ENCODE measurements around the gene PBX3. TPM values are rescaled to one million over a fixed set of nuclear protein-coding genes. Genes with fewer than 3 reads are reported as not detected.

The PBX3 gene
- total RNA-seq, 1 donor from 2014 or later = 82.3 TPM

DNA sequence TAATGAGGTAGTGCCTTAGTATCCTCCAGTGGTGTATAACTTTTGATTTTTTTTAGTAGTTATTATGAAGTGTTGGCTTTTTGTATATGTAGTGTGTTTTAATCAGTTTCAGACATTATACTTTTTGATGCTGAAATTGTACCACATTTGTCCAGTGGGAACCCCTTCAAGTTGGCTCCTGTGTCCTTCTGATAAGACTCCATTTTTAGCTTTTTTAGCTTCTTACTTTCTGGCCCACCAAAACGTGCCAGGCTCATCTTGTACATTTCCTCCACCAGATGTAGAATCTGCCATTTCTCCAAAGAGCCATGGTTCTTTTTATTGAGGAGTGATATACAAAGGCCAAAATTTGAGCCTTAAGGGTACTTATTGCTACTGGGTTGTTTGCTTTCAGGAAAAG is 84.4 kb downstream of the PBX3 start:
- intact Hi-C loops (cut with DNase I) = no loop called here
- no peak overlapping the region for H3K4me3 ChIP-seq
- no peaks in the 10 kb centered on the region for H3K9me3 ChIP-seq
- no peaks in the 10 kb centered on the region for H3K27me3 ChIP-seq
- no peaks in the 10 kb centered on the region for H3K4me1 ChIP-seq
- no peaks in the 10 kb centered on the region for H3K36me3 ChIP-seq
- TF ChIP-seq, protein P1, sequence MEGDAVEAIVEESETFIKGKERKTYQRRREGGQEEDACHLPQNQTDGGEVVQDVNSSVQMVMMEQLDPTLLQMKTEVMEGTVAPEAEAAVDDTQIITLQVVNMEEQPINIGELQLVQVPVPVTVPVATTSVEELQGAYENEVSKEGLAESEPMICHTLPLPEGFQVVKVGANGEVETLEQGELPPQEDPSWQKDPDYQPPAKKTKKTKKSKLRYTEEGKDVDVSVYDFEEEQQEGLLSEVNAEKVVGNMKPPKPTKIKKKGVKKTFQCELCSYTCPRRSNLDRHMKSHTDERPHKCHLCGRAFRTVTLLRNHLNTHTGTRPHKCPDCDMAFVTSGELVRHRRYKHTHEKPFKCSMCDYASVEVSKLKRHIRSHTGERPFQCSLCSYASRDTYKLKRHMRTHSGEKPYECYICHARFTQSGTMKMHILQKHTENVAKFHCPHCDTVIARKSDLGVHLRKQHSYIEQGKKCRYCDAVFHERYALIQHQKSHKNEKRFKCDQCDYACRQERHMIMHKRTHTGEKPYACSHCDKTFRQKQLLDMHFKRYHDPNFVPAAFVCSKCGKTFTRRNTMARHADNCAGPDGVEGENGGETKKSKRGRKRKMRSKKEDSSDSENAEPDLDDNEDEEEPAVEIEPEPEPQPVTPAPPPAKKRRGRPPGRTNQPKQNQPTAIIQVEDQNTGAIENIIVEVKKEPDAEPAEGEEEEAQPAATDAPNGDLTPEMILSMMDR (IDR thresholded peaks at IDR 0.05) = no peak
- TF ChIP-seq POLR2AphosphoS5 (IDR thresholded peaks at IDR 0.05; ENCODE audit: insufficient read depth in 1 of 2, low read depth in 1 of 2) = no peak
- TF ChIP-seq POLR2A (IDR thresholded peaks at IDR 0.05) = no peak
- DNase-seq (ENCODE audit: extremely low spot score in 2 of 2) = no peak
- H3K27ac ChIP-seq = no peak overlapping the region

DNA sequence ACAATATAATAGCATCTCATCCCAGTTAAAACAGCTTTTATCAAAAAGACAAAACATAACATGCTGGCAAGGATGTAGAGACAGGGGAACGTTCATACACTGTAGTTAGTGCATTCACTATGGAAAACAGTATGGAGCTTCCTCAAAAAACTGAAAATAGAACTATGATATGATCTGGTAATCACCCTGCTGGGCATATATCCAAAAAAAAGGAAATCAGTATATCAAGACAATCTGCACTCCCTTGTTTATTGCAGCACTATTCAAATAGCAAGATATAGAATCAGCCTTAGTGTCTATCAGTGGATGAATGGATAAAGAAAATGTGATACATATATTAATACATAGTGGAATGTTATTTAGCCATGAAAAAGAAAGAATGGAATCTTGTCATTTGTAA is 88.5 kb downstream of the PBX3 start:
- Histone ChIP-seq H3K27ac (no peak overlapping the region), H3K4me1 (peaks cover 4% of the 10 kb centered on the region), H3K27me3 (no peaks in the 10 kb centered on the region), H3K9me3 (no peaks in the 10 kb centered on the region), H3K4me3 (no peak overlapping the region), H3K36me3 (no peaks in the 10 kb centered on the region)
- intact Hi-C loops (cut with DNase I) = no loop called here
- DNase-seq (ENCODE audit: extremely low spot score in 2 of 2) = no peak
- TF ChIP-seq POLR2A (IDR thresholded peaks at IDR 0.05) (no peak), POLR2AphosphoS5 (IDR thresholded peaks at IDR 0.05; ENCODE audit: insufficient read depth in 1 of 2, low read depth in 1 of 2) (no peak)
- TF ChIP-seq, protein P1 (IDR thresholded peaks at IDR 0.05) = no peak

DNA sequence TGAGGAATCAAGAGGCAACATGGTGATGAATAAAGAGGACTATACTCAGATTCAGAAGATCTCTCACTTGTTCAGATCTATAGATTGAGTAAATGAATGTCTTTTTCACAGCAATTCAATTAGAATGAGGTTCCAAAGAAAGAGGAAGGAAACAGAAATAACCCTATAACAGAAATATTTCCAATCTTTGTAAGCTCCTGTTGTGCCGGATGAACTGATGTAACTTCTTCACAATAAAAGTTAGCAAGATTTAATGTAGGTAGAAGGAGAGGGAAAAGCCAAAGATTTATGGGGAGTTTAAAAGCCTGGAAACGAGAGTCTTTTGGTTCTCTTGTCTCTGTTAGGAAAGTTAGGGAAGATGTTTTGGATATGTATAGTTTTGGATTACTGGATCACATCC is 92.1 kb downstream of the PBX3 start:
- TF ChIP-seq POLR2A (IDR thresholded peaks at IDR 0.05) = no peak
- TF ChIP-seq, protein P1 (IDR thresholded peaks at IDR 0.05) = no peak
- TF ChIP-seq POLR2AphosphoS5 (IDR thresholded peaks at IDR 0.05; ENCODE audit: insufficient read depth in 1 of 2, low read depth in 1 of 2) = no peak
- Histone ChIP-seq H3K4me1 (peaks cover 10% of the 10 kb centered on the region), H3K27me3 (no peaks in the 10 kb centered on the region), H3K4me3 (no peak overlapping the region), H3K27ac (no peak overlapping the region), H3K36me3 (no peaks in the 10 kb centered on the region), H3K9me3 (no peaks in the 10 kb centered on the region)
- no peak for DNase-seq (ENCODE audit: extremely low spot score in 2 of 2)
- intact Hi-C loops (cut with DNase I) = no loop called here

DNA sequence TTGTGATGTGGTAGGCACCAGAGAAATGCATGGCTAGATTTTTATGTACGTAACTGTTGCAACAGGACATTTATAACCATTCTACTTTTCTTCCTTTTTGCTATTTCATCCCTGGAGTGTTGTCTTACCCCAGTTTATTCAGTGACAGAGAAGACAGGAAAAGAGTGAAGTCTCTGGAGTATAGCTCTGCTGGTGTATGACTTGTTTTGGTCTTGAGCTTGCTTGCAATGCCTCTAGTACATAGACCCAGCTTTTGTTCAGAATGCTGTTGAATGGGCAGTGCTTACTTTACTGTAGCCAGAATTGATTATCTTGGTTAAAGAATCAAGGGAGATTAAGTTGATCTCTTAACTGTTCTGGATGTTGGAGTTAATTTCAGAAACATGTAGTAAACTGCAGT is 94.3 kb downstream of the PBX3 start:
- TF ChIP-seq POLR2AphosphoS5 (IDR thresholded peaks at IDR 0.05; ENCODE audit: insufficient read depth in 1 of 2, low read depth in 1 of 2) (no peak), POLR2A (IDR thresholded peaks at IDR 0.05) (no peak)
- TF ChIP-seq, protein P1 (IDR thresholded peaks at IDR 0.05) = no peak
- H3K27ac ChIP-seq = no peak overlapping the region
- DNase-seq (ENCODE audit: extremely low spot score in 2 of 2) = no peak
- no peaks in the 10 kb centered on the region for H3K9me3 ChIP-seq
- H3K4me3 ChIP-seq = no peak overlapping the region
- intact Hi-C loops (cut with DNase I) = loop anchor here (5.0 kb wide), 1 partner anchor 94 kb away; the partner anchor contains the start of gene PBX3
- H3K36me3 ChIP-seq = no peaks in the 10 kb centered on the region
- peaks cover 10% of the 10 kb centered on the region for H3K4me1 ChIP-seq
- H3K27me3 ChIP-seq = no peaks in the 10 kb centered on the region

DNA sequence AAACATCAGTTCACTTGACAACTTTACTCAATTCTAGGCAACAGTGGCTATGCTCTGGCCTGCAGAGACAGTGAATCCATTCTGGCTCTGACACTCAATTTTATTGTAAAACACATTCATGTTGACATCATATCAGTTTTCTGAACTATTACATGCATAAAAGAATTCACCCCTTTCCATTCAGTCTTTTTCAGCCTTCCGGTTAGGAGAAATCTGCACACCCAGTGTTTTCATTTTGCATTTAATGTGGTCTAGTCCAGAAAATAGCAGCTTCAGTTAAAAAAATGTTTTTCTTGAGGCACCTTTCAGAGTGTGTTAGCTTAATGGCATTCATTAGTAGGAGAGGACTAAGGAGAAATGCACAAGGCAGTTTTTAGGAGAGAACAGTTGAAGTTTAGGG is 95.1 kb downstream of the PBX3 start:
- no peak for DNase-seq (ENCODE audit: extremely low spot score in 2 of 2)
- intact Hi-C loops (cut with DNase I) = loop anchor here (5.0 kb wide), 1 partner anchor 95 kb away; the partner anchor contains the start of gene PBX3
- TF ChIP-seq POLR2AphosphoS5 (IDR thresholded peaks at IDR 0.05; ENCODE audit: insufficient read depth in 1 of 2, low read depth in 1 of 2) = no peak
- no peak for TF ChIP-seq POLR2A (IDR thresholded peaks at IDR 0.05)
- TF ChIP-seq, protein P1 (IDR thresholded peaks at IDR 0.05) = no peak
- Histone ChIP-seq H3K36me3 (no peaks in the 10 kb centered on the region), H3K27ac (no peak overlapping the region), H3K9me3 (no peaks in the 10 kb centered on the region), H3K27me3 (no peaks in the 10 kb centered on the region), H3K4me3 (no peak overlapping the region), H3K4me1 (peaks cover 10% of the 10 kb centered on the region)
